Glomerular visceral epithelial cell (primary cell): ENCODE data around the gene FCMR.
A peak's percentile ranks its signal among the peaks of the same experiment; 100 is the strongest.

Experiments
- DNase-seq: peaks from one replicate; pipeline ENCODE4 v3.0.0-alpha.2; 2016; ENCODE audit errors: extremely low spot score

FCMR gene

DNA sequence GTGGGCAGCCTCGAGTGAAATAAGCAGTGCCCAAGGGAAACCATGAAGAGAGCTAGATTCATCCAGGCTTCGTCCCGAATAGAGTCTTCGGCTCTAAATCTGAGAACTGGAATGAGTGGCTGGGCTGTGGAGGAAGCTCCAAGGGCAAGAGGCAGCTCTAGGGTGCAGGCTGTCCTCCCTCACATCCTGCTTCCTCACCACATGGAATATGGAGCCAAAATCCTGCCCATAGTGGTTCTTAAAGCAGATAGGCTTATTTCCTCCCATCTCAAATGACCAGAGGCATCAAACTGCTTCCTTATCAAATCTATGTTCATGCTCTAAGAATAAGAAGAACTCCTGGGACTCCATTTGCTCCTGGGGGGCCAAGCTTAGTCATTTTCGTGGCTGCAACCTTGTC is 22.0 kb downstream of the FCMR start:
- DNase-seq = no peak

GRCh38 chr1:206898915-206899431 is 22.8 kb downstream of the FCMR start:
- DNase-seq = no peak

- DNase-seq = peak; percentile 31
Observed at GRCh38 chr1:206898089-206898914, 23.4 kb downstream of the FCMR start.

- no peak for DNase-seq
Observed at GRCh38 chr1:206897175-206897574, 24.6 kb downstream of the FCMR start, which contains the start of gene IL24. TSS of gene IL24 (plus strand) at chr1:206897443. CDS start at chr1:206897833, 390 bp downstream.

DNA sequence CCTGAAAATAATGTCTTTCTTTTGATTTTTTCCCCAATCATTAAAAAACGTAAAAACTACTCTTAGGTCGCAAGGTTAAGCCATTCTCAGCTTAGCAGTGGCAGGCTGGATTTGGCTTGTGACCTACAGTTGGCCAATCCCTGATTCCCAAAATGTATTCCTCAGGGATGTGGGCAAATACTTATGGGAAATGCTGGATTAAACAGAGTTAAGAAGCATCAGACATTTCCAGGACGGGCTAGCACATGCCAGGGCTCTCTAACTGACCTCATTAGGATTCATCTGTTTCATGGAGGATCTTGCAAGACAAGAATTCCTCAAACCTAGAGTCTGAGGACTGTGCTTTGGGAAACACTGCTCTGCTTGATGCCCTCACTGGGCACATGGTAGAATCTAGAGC is 25.5 kb downstream of the FCMR start:
- DNase-seq = no peak

- DNase-seq = no peak
Observed at GRCh38 chr1:206895837-206896242, 25.9 kb downstream of the FCMR start.

DNA sequence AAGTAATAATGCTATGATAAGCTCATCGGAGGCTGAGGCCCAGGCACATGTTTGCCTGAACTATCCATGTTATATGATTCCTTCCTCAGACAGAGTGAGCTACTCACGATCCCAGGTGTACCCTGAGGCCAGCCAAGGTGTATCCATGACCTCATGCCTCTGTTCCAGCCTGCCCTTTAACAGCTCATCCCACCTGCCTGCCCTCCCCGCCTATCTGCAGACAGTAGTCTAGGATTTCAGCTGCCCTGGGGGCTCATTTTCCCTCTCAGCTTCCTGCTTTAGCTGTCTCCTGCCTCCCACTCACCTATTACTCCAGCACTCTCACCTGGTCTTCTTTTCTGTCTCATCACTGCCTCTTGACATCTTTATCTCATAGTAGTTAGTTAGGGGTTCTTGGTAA is 26.4 kb downstream of the FCMR start:
- no peak for DNase-seq

DNA sequence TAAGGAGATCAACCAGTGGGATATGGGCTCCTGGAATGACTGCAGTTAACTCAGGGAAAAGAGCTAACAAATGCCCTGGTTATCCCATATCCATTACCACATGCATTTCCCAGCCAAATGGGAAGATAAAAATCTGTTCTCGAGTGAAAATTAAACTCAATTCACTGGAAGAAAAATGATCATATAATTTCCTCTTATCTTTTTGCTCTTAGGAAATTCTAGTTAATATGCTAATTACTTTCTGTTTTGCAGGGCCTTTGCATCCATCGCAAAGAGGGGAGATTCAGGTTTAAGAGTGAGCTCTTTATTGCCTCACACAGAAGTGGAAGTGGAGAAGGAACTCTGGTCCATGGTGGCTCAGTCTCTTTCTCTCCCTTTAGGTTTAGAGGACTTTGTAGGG is 28.4 kb downstream of the FCMR start:
- DNase-seq = no peak

DNA sequence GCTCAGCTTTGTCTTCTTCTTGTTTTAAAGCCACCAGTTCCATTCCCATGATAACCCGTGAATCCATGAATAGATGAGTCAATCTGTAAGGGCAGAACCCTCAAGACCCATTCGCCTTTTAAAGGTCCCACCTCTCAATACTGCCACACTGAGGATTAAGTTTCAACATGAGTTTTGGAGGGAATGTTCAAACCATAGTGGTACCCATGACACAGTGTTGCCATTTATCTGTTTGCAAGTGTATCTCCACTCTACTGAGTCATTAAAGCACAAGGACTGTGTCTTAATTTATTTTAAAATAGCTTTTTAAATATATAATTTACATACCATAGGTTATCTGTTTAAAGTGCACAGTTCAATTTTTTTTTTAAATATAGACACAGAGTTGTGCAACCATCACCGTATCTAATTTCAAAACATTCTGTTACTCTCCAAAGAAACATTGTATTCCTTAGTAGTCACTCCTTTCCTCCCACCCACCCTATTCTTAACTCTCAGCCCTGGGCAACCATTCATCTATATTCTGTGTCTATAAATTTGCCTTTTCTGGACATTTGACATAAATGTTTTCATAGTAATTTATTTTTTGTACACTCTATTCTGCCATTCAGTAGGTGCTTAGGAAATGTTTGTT is 29.3 kb downstream of the FCMR start:
- no peak for DNase-seq

GRCh38 chr1:206891412-206891811 is 30.3 kb downstream of the FCMR start:
- DNase-seq = no peak

DNA sequence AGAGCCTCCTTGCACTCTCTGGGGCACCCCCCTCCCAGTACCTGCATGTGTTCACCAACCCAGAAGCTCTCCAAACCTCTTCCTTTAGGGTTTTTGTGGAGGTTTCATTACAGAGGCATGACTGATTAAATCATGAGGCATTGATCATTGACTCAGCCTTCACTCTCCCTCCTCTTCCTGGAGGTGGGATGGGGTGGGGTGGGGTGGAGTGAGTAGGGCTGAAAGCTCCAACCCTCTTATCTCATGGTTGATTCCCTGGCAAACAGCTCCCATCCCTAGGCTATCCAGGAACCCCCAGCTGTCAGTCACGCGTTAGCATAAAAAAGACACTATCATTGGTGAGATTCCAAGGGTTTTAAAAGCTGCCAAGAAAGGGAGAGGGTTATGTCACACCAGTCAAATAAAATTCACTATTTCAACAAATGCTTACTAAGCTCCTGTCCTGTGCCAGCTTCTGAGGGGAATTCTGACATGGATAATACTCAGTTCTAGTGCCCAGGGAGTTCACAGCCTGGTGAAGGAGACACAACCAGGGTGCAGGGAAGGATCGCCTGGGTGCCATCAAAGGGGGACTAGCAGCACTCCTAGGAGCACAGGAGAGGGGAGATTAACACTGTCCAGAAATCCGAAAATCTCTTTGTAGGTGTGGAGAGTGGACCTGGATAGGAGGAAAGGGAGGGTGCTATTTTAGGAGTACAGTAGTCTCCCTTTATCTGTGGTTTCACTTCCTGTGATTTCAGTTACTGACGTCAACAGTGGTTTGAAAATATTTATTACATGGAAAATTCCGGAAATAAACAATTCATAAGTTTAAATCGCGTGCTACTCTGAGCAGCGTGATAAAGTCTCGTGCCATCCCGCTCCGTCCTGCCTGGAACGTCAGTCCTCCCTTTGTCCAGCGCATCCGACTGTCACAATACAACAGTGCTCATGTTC is 31.3 kb downstream of the FCMR start:
- no peak for DNase-seq

GRCh38 chr1:206887701-206888100 is 34.0 kb downstream of the FCMR start:
- no peak for DNase-seq

GRCh38 chr1:206886831-206887230 is 34.9 kb downstream of the FCMR start:
- DNase-seq = peak; percentile 21

DNA sequence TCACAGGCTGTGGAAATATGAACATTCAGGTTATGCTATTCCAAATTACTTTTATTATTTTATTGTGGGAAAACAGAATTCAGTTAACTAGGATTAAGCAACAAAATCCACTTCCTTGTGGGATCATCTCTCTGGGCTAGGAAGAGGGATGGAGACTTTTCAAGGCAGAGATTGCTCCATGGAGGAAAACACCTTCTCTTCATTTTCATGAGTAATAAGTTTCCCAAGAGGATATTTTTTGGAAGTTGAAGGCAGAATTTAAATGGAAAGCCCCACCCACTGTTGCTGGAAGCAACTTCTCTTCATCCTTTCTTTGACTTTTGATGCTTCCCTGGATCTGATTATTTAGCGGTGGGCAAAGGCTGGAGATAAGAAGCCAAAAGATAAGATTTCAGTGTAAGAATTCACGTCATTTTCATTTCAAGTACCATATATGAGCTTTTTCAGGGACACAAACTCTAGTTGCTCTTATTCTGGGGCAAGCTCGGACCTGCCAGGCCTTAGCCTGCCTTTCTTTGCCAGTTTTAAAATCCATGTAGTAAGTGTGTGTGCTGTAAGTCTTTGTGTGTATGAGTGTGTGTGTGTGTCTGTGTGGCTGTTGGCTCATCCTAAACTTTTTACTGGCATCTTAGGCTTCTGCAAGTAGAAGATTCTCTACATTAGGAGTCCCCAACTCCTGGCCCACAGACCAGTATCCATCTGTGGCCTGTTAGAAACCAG is 36.2 kb downstream of the FCMR start:
- no peak for DNase-seq

DNA sequence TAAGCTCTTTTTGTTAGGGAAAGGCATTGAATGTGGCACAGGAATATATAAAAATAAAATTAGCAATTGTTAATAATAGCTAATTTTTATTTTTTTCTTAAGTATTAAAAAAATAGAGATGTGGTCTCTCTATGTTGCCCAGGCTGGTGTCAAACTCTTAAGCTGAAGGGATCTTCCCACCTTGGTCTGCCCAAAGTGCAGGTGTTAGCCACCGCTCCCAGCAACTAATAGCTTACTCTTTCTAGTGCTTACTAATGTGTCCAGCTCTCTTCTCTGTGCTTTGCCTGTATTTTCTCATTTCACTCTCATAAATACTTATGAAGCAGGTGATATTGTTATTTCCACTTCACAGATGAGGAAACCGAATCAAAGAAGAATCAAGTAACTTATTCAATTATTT is 37.9 kb downstream of the FCMR start:
- DNase-seq = no peak

DNA sequence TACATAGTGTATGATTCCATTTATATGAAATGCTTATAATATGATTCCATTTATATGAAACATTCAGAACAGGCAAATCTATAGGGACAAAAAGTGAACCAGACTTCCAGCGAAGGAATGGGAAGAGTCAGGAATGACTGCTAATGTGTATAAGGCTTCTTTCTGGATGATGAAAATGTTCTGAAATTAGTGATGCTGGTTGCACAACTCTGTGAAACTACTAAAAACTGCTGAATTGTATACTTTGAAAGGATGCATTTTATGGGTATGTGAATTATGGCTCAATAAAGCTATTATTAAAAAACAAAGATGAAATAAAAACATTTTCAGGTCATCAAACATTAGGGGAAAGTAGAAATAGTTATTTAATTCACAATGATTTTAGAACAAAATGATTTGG is 38.6 kb downstream of the FCMR start:
- no peak for DNase-seq

DNA sequence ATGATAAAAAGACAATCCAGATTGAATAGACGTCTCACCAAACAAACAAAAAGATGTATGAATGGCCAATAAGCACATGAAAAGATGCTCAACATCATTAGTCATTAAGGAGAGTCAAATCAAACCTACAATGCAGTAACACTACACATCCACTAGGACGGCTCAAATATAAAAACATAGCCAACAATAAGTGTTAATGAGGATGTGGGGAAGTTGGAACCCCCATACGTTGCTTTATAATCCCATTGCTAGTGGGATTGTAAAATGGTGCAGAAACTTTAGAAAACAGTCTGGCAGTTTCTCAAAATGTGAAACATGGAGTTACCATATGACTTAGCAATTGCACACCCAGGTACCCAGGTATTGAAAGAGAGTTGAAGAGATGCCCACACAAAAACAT is 39.2 kb downstream of the FCMR start:
- no peak for DNase-seq

DNA sequence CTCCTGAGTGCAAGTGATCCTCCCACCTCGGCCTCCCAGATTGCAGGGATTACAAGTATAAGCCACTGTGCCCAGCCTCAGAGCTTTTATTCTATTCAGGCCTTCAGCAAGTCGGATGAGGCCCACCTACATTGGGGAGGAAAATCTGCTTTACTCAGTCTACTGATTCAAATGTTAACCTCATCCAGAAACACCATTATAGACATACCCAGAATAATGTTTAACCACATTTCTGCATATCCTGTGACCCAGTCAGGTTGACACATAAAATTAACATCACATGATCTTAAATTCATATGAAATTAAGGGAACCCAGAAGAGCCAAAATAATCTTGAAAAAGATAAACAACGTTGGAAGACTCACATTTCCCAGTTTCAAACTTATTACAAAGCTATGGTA is 41.4 kb downstream of the FCMR start:
- DNase-seq = no peak

- DNase-seq = no peak
Observed at GRCh38 chr1:206878456-206878855, 43.3 kb downstream of the FCMR start.

- no peak for DNase-seq
Observed at GRCh38 chr1:206875752-206876377, 45.9 kb downstream of the FCMR start.

- DNase-seq = no peak
Observed at GRCh38 chr1:206873603-206874188, 48.0 kb downstream of the FCMR start.
